ENCODE measurements around the gene NGEF. TPM values are rescaled to one million over a fixed set of nuclear protein-coding genes. Genes with fewer than 3 reads are reported as not detected.

NGEF gene
- total and polyA plus RNA-seq, 2 donors (not counting 1 experiment from before 2014, with no cell fraction given), result under 0.01 to 0.24 TPM

- peak in 1 of 2 donors; percentile 24 for DNase-seq (ENCODE audit: low read depth in 2 of 2)
- no peaks in the 10 kb centered on the region for H3K79me2 ChIP-seq (ENCODE audit: control insufficient read depth, insufficient read depth, low read length)
- H3K27me3 ChIP-seq (ENCODE audit: control insufficient read depth, insufficient read depth, low read length), result no peaks in the 10 kb centered on the region
- H2AFZ ChIP-seq (ENCODE audit: low read length), result no peak overlapping the region
- no peaks in the 10 kb centered on the region for H3K9me3 ChIP-seq (ENCODE audit: control insufficient read depth, insufficient read depth, low read depth, low read length)
- no peak overlapping the region for H3K9ac ChIP-seq (ENCODE audit: insufficient read depth, low read length)
- TF ChIP-seq CTCF (conservative IDR thresholded peaks at IDR 0.05 in 1 of 2, IDR thresholded peaks at IDR 0.05 in 1 of 2; ENCODE audit: low read depth in 1 of 2, low read length in 2 of 2) (peak in 1 of 2 donors; percentile 9), EZH2 (IDR thresholded peaks at IDR 0.05; ENCODE audit: low read length, missing control alignments) (peak; percentile 77)
- H3K4me1 ChIP-seq (ENCODE audit: control insufficient read depth, extremely low read depth, insufficient read depth, low read length), result no peaks in the 10 kb centered on the region
- H3K4me3 ChIP-seq (replicated peaks in 1 of 4; ENCODE audit: control extremely low read depth in 1 of 4, insufficient read depth in 1 of 4, low read depth in 3 of 4, low read length in 4 of 4), result peak overlapping the region in 2 of 4 experiments; percentile 23 to 27
- no peaks in the 10 kb centered on the region for H4K20me1 ChIP-seq (ENCODE audit: control insufficient read depth, extremely low read depth, insufficient read depth, low read length)
- peak overlapping the region; percentile 64 for H3K4me2 ChIP-seq (ENCODE audit: extremely low read depth, insufficient read depth, low read length)
- no peaks in the 10 kb centered on the region for H3K36me3 ChIP-seq (ENCODE audit: control insufficient read depth, insufficient read depth, low read length)
- no peak overlapping the region for H3K27ac ChIP-seq (ENCODE audit: insufficient read depth, low read length)
Observed at GRCh38 chr2:232876161-232876977, 136.7 kb downstream of the NGEF start.

- no peaks in the 10 kb centered on the region for H3K27me3 ChIP-seq (ENCODE audit: control insufficient read depth, insufficient read depth, low read length)
- H3K9ac ChIP-seq (ENCODE audit: insufficient read depth, low read length), result no peak overlapping the region
- H2AFZ ChIP-seq (ENCODE audit: low read length), result no peak overlapping the region
- no peak overlapping the region for H3K27ac ChIP-seq (ENCODE audit: insufficient read depth, low read length)
- no peaks in the 10 kb centered on the region for H3K79me2 ChIP-seq (ENCODE audit: control insufficient read depth, insufficient read depth, low read length)
- no peaks in the 10 kb centered on the region for H3K9me3 ChIP-seq (ENCODE audit: control insufficient read depth, insufficient read depth, low read depth, low read length)
- H4K20me1 ChIP-seq (ENCODE audit: control insufficient read depth, extremely low read depth, insufficient read depth, low read length), result no peaks in the 10 kb centered on the region
- H3K4me3 ChIP-seq (replicated peaks in 1 of 4; ENCODE audit: control extremely low read depth in 1 of 4, insufficient read depth in 1 of 4, low read depth in 3 of 4, low read length in 4 of 4), result no peak overlapping the region
- H3K4me2 ChIP-seq (ENCODE audit: extremely low read depth, insufficient read depth, low read length), result no peak overlapping the region
- DNase-seq (ENCODE audit: low read depth in 2 of 2), result no peak
- no peaks in the 10 kb centered on the region for H3K4me1 ChIP-seq (ENCODE audit: control insufficient read depth, extremely low read depth, insufficient read depth, low read length)
- no peaks in the 10 kb centered on the region for H3K36me3 ChIP-seq (ENCODE audit: control insufficient read depth, insufficient read depth, low read length)
- no peak for TF ChIP-seq CTCF (conservative IDR thresholded peaks at IDR 0.05 in 1 of 2, IDR thresholded peaks at IDR 0.05 in 1 of 2; ENCODE audit: low read depth in 1 of 2, low read length in 2 of 2)
- peak; percentile 45 for TF ChIP-seq EZH2 (IDR thresholded peaks at IDR 0.05; ENCODE audit: low read length, missing control alignments)
Observed at GRCh38 chr2:232875256-232876121, 137.6 kb downstream of the NGEF start.

- Histone ChIP-seq H3K36me3 (ENCODE audit: control insufficient read depth, insufficient read depth, low read length) (no peaks in the 10 kb centered on the region), H3K27me3 (ENCODE audit: control insufficient read depth, insufficient read depth, low read length) (no peaks in the 10 kb centered on the region), H4K20me1 (ENCODE audit: control insufficient read depth, extremely low read depth, insufficient read depth, low read length) (no peaks in the 10 kb centered on the region), H3K27ac (ENCODE audit: insufficient read depth, low read length) (no peak overlapping the region), H3K4me2 (ENCODE audit: extremely low read depth, insufficient read depth, low read length) (no peak overlapping the region), H3K9ac (ENCODE audit: insufficient read depth, low read length) (no peak overlapping the region), H3K4me3 (replicated peaks in 1 of 4; ENCODE audit: control extremely low read depth in 1 of 4, insufficient read depth in 1 of 4, low read depth in 3 of 4, low read length in 4 of 4) (no peak overlapping the region), H3K79me2 (ENCODE audit: control insufficient read depth, insufficient read depth, low read length) (no peaks in the 10 kb centered on the region), H3K9me3 (ENCODE audit: control insufficient read depth, insufficient read depth, low read depth, low read length) (no peaks in the 10 kb centered on the region), H2AFZ (ENCODE audit: low read length) (no peak overlapping the region), H3K4me1 (ENCODE audit: control insufficient read depth, extremely low read depth, insufficient read depth, low read length) (no peaks in the 10 kb centered on the region)
- TF ChIP-seq CTCF (conservative IDR thresholded peaks at IDR 0.05 in 1 of 2, IDR thresholded peaks at IDR 0.05 in 1 of 2; ENCODE audit: low read depth in 1 of 2, low read length in 2 of 2), result no peak
- no peak for TF ChIP-seq EZH2 (IDR thresholded peaks at IDR 0.05; ENCODE audit: low read length, missing control alignments)
- DNase-seq (ENCODE audit: low read depth in 2 of 2), result no peak
Observed at GRCh38 chr2:232874677-232875223, 138.3 kb downstream of the NGEF start.

Measured in fibroblast of lung (primary cell).